Mammary epithelial cell (primary cell): Measurements from ENCODE around the gene TAF1A.

Experiments used
- EZH2 ChIP-seq: IDR thresholded peaks from 2 replicates; pipeline ENCODE4 v1.6.1; 2012; ENCODE audit warnings: low read length, inconsistent platforms, borderline replicate concordance
- TF ChIP-seq, protein P1 (sequence below), 2 donors: IDR thresholded peaks in 1 of 2; conservative IDR thresholded peaks in 1 of 2; 2 replicates each; pipeline ENCODE4 v1.5.1; 2011 to 2012; ENCODE audit warnings: inconsistent platforms in 2 of 2, low read length in 2 of 2, mild to moderate bottlenecking in 2 of 2, control low read depth in 1 of 2, low read depth in 1 of 2; ENCODE audit not compliant: insufficient read depth in 1 of 2; ENCODE audit errors: extremely low read depth in 1 of 2

DNA sequence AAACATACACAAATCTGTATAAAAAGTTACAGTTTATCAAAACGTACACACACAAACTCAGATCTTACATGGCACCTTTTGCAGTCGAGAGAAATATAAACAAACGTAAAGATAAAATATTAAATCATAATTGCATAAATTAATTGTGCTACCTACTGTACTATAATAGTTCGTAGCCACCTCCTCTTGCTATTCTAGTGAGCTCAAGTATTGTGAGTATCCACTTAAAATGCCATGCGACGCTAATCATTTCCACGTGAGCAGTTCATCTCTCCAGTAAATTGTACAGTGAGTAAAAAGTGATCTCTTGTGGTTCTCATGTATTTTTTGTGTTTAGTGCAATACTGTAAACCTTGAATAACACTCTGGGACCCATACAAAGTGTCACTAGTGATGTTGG is 34.5 kb upstream of the TAF1A start:
- TF ChIP-seq, protein P1, sequence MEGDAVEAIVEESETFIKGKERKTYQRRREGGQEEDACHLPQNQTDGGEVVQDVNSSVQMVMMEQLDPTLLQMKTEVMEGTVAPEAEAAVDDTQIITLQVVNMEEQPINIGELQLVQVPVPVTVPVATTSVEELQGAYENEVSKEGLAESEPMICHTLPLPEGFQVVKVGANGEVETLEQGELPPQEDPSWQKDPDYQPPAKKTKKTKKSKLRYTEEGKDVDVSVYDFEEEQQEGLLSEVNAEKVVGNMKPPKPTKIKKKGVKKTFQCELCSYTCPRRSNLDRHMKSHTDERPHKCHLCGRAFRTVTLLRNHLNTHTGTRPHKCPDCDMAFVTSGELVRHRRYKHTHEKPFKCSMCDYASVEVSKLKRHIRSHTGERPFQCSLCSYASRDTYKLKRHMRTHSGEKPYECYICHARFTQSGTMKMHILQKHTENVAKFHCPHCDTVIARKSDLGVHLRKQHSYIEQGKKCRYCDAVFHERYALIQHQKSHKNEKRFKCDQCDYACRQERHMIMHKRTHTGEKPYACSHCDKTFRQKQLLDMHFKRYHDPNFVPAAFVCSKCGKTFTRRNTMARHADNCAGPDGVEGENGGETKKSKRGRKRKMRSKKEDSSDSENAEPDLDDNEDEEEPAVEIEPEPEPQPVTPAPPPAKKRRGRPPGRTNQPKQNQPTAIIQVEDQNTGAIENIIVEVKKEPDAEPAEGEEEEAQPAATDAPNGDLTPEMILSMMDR (conservative IDR thresholded peaks at IDR 0.05 in 1 of 2, IDR thresholded peaks at IDR 0.05 in 1 of 2; ENCODE audit: extremely low read depth in 1 of 2, insufficient read depth in 1 of 2, low read depth in 1 of 2, low read length in 2 of 2) = no peak
- TF ChIP-seq EZH2 = no peak
